CD14-positive monocyte (primary cell): ENCODE measurements around the gene MPEG1. TPM values are rescaled to one million over a fixed set of nuclear protein-coding genes. Genes with fewer than 3 reads are reported as not detected.

Experiments
- DNase-seq, 3 donors: peaks; one replicate each; pipeline ENCODE4 v3.0.0-alpha.2; 2011 to 2022
- H2AFZ ChIP-seq: 2 replicates; pipeline ENCODE4 v1.6.0; 2012; ENCODE audit warnings: mild to moderate bottlenecking, low read depth, low read length, inconsistent platforms; ENCODE audit not compliant: insufficient read depth, poor library complexity, severe bottlenecking
- H3K27ac ChIP-seq, 2 donors: 1 replicate in 1 of 2; 2 replicates in 1 of 2; pipeline ENCODE4 v1.5.1; 2012 to 2013; ENCODE audit warnings: low read length in 2 of 2, control low read depth in 1 of 2, inconsistent platforms in 1 of 2, low read depth in 1 of 2, mild to moderate bottlenecking in 1 of 2
- H3K27me3 ChIP-seq, 2 donors: one replicate each; pipeline versions ENCODE4 v1.6.0 to v1.6.1; 2011 to 2013; ENCODE audit warnings: low read length in 2 of 2; ENCODE audit not compliant: control insufficient read depth in 2 of 2, insufficient read depth in 2 of 2
- H3K36me3 ChIP-seq, 2 donors: replicated peaks in 1 of 2; 1 replicate in 1 of 2; 2 replicates in 1 of 2; pipeline versions ENCODE4 v1.5.1 to v1.6.1; 2012 to 2013; ENCODE audit warnings: low read length in 2 of 2, control low read depth in 1 of 2, inconsistent platforms in 1 of 2, mild to moderate bottlenecking in 1 of 2; ENCODE audit not compliant: insufficient read depth in 2 of 2, control insufficient read depth in 1 of 2
- H3K4me1 ChIP-seq, 2 donors: 1 replicate in 1 of 2; 2 replicates in 1 of 2; pipeline versions ENCODE4 v1.5.1 to v1.6.1; 2012 to 2013; ENCODE audit warnings: low read length in 2 of 2, control low read depth in 1 of 2, inconsistent platforms in 1 of 2, mild to moderate bottlenecking in 1 of 2, moderate library complexity in 1 of 2; ENCODE audit not compliant: insufficient read depth in 2 of 2, control insufficient read depth in 1 of 2
- H3K4me2 ChIP-seq: replicated peaks from 2 replicates; pipeline ENCODE3; 2012; ENCODE audit warnings: low read length, moderate library complexity, mild to moderate bottlenecking; ENCODE audit not compliant: poor library complexity, severe bottlenecking; ENCODE audit errors: extremely low read depth
- H3K4me3 ChIP-seq, 3 experiments: fragments of 200-600 bp in 1 of 3; sonication (generic) in 1 of 3; replicated peaks in 1 of 3; 1 replicate in 2 of 3; 2 replicates in 1 of 3; pipeline ENCODE4 v1.5.1; 2011 to 2013; ENCODE audit warnings: low read length in 3 of 3, mild to moderate bottlenecking in 3 of 3, control low read depth in 2 of 3, low read depth in 2 of 3, inconsistent platforms in 1 of 3, moderate library complexity in 1 of 3
- H3K79me2 ChIP-seq: 2 replicates; pipeline ENCODE4 v1.6.0; 2012; ENCODE audit warnings: mild to moderate bottlenecking, control low read depth, inconsistent platforms, low read length, moderate library complexity; ENCODE audit not compliant: insufficient read depth
- H3K9ac ChIP-seq: 2 replicates; pipeline ENCODE4 v1.6.0; 2017; ENCODE audit warnings: low read length, mild to moderate bottlenecking; ENCODE audit not compliant: insufficient read depth, poor library complexity, severe bottlenecking
- H3K9me3 ChIP-seq, 2 donors: replicated peaks in 1 of 2; 1 replicate in 1 of 2; 2 replicates in 1 of 2; pipeline versions ENCODE4 v1.5.1 to v1.6.1; 2012 to 2013; ENCODE audit warnings: low read length in 2 of 2, control low read depth in 1 of 2; ENCODE audit not compliant: control insufficient read depth in 1 of 2, insufficient read depth in 1 of 2
- H4K20me1 ChIP-seq: 2 replicates; pipeline ENCODE4 v1.6.0; 2012; ENCODE audit warnings: mild to moderate bottlenecking, low read length, control low read depth, moderate library complexity; ENCODE audit not compliant: insufficient read depth
- H3K27ac Mint-ChIP-seq, 7 donors: one replicate each; pipeline ENCODE4 v1.8.0; 2020; ENCODE audit warnings: mild to moderate bottlenecking in 7 of 7, mixed read lengths in 7 of 7, moderate library complexity in 6 of 7, inconsistent platforms in 2 of 7
- H3K27me3 Mint-ChIP-seq, 3 donors: one replicate each; pipeline ENCODE4 v1.8.0; 2021 to 2022; ENCODE audit warnings: low read depth in 3 of 3, mild to moderate bottlenecking in 3 of 3, mixed read lengths in 3 of 3, moderate library complexity in 3 of 3, inconsistent platforms in 1 of 3
- H3K36me3 Mint-ChIP-seq, 2 donors: one replicate each; pipeline ENCODE4 v1.8.0; 2020; ENCODE audit warnings: mixed read lengths in 2 of 2, inconsistent platforms in 1 of 2, mild to moderate bottlenecking in 1 of 2
- H3K4me1 Mint-ChIP-seq: one replicate; pipeline ENCODE4 v1.8.0; 2020; ENCODE audit warnings: mild to moderate bottlenecking, mixed read lengths
- H3K4me3 Mint-ChIP-seq, 2 donors: one replicate each; pipeline ENCODE4 v1.8.0; 2020; ENCODE audit warnings: mild to moderate bottlenecking in 2 of 2, mixed read lengths in 2 of 2, moderate library complexity in 1 of 2
- H3K9me3 Mint-ChIP-seq, 7 donors: one replicate each; pipeline ENCODE4 v1.8.0; 2020 to 2022; ENCODE audit warnings: mixed read lengths in 7 of 7, mild to moderate bottlenecking in 6 of 7, moderate library complexity in 6 of 7, inconsistent platforms in 2 of 7
- CTCF ChIP-seq: fragments of 200-600 bp; IDR thresholded peaks from one replicate; pipeline ENCODE4 v1.8.0; 2022; ENCODE audit warnings: antibody characterized with exemption, mild to moderate bottlenecking
- WGBS: methylation state at CpG from one replicate; pipeline ENCODE4 v1.1.5; 2013; ENCODE audit warnings: missing lambda C conversion rate; ENCODE audit not compliant: insufficient coverage; 5-methylcytosine and 5-hydroxymethylcytosine counted together
- intact Hi-C, 2 donors: fragments of 100-400 bp; cut with micrococcal nuclease; formaldehyde crosslinking; loops; one replicate each; pipeline versions ENCODE4 v1.15.0 to v1.15.1; 2023
- polyA plus RNA-seq, 3 donors: library from polyadenylated mRNA; depleted of rRNA in 1 of 3; unstranded in 2 of 3; stranded (reverse) in 1 of 3; fragments of 300-500 nt in 2 of 3; fragments of >200 nt in 1 of 3; fragmentation: Illumina TruSeq in 2 of 3; gene quantifications; 1 replicate in 2 of 3; 2 replicates in 1 of 3; pipeline ENCODE4 v1.2.3, GENCODE V29; 2012 to 2021

The MPEG1 gene
- polyA plus RNA-seq, 3 donors = 273 to 971 (median 691) TPM

GRCh38 chr11:59196777-59197176, 15.9 kb downstream of the MPEG1 start:
- Histone ChIP-seq H2AFZ (no peak overlapping the region), H4K20me1 (peaks cover 64% of the 10 kb centered on the region), H3K27me3 (no peaks in the 10 kb centered on the region), H3K36me3 (peaks cover 6 to 48% of the 10 kb centered on the region in 2 donors), H3K4me2 (no peak overlapping the region), H3K4me3 (no peak overlapping the region), H3K9ac (no peak overlapping the region), H3K27ac (no peak overlapping the region), H3K9me3 (no peaks in the 10 kb centered on the region), H3K79me2 (peaks cover 6% of the 10 kb centered on the region), H3K4me1 (peaks cover 8 to 35% of the 10 kb centered on the region in 2 donors)
- intact Hi-C loops = no loop called here
- Mint-ChIP-seq H3K4me1 (peaks cover 53% of the 10 kb centered on the region), H3K27me3 (peaks cover 0 to 3% (median 2%) of the 10 kb centered on the region in 3 donors), H3K36me3 (peaks cover 70 to 82% of the 10 kb centered on the region in 2 donors), H3K4me3 (no peak overlapping the region), H3K27ac (no peak overlapping the region), H3K9me3 (peaks cover 0 to 12% (median 3%) of the 10 kb centered on the region in 7 donors)
- TF ChIP-seq CTCF = no peak
- WGBS = 91% methylated on average over 1 of the region's 2 CpGs
- no peak for DNase-seq

GRCh38 chr11:59195586-59195985, 17.1 kb downstream of the MPEG1 start:
- WGBS = 100% methylated on average over 1 of the region's 4 CpGs
- intact Hi-C loops = no loop called here
- Mint-ChIP-seq H3K27me3 (peaks cover 0 to 3% (median 2%) of the 10 kb centered on the region in 3 donors), H3K36me3 (peaks cover 73 to 81% of the 10 kb centered on the region in 2 donors), H3K27ac (no peak overlapping the region), H3K9me3 (peaks cover 0 to 12% (median 3%) of the 10 kb centered on the region in 7 donors), H3K4me3 (no peak overlapping the region), H3K4me1 (peaks cover 42% of the 10 kb centered on the region)
- Histone ChIP-seq H3K4me3 (no peak overlapping the region), H3K79me2 (no peaks in the 10 kb centered on the region), H3K4me2 (no peak overlapping the region), H4K20me1 (peaks cover 52% of the 10 kb centered on the region), H3K27me3 (no peaks in the 10 kb centered on the region), H3K4me1 (peaks cover 0 to 23% of the 10 kb centered on the region in 2 donors), H3K27ac (no peak overlapping the region), H3K36me3 (peaks cover 0 to 48% of the 10 kb centered on the region in 2 donors), H2AFZ (no peak overlapping the region), H3K9ac (no peak overlapping the region), H3K9me3 (no peaks in the 10 kb centered on the region)
- TF ChIP-seq CTCF = no peak
- no peak for DNase-seq
